HepG2 (cell line): Measurements from ENCODE around the gene FANCE. TPM values are rescaled to one million over a fixed set of nuclear protein-coding genes. Genes with fewer than 3 reads are reported as not detected.

Experiments used
- ATF3 ChIP-seq: sonication (generic); formaldehyde crosslinking; IDR thresholded peaks from 2 replicates; pipeline ENCODE4 v1.4.0; 2020; ENCODE audit warnings: missing genetic modification reagents
- BATF2 ChIP-seq: sonication (generic); formaldehyde crosslinking; IDR thresholded peaks from 2 replicates; pipeline ENCODE4 v1.8.0; 2022; ENCODE audit warnings: mild to moderate bottlenecking, missing genetic modification reagents, moderate library complexity
- CBX1 ChIP-seq: IDR thresholded peaks from one replicate; pipeline ENCODE4 v1.6.1; 2016; ENCODE audit warnings: antibody characterized with exemption, low read depth
- CSRNP2 ChIP-seq: sonication (generic); formaldehyde crosslinking; conservative IDR thresholded peaks from 2 replicates; pipeline ENCODE4 v1.8.0; 2022; ENCODE audit warnings: low read depth, missing genetic modification reagents
- FLYWCH1 ChIP-seq: sonication (generic); formaldehyde crosslinking; IDR thresholded peaks from 2 replicates; pipeline ENCODE4 v1.8.1; 2023; ENCODE audit warnings: mild to moderate bottlenecking, missing genetic modification reagents
- GMEB2 ChIP-seq: IDR thresholded peaks from 2 replicates; pipeline ENCODE4 v1.6.1; 2016; ENCODE audit warnings: missing biosample characterization, missing genetic modification reagents, low read depth
- GPN1 ChIP-seq: sonication (generic); formaldehyde crosslinking; IDR thresholded peaks from 2 replicates; pipeline ENCODE4 v1.5.1; 2020; ENCODE audit warnings: missing genetic modification reagents, borderline replicate concordance
- HES4 ChIP-seq: sonication (generic); formaldehyde crosslinking; IDR thresholded peaks from 2 replicates; pipeline ENCODE4 v1.9.0; 2021; ENCODE audit warnings: mild to moderate bottlenecking, missing genetic modification reagents, borderline replicate concordance
- IRF9 ChIP-seq: sonication (generic); formaldehyde crosslinking; IDR thresholded peaks from 2 replicates; pipeline ENCODE4 v1.8.0; 2022; ENCODE audit warnings: missing genetic modification reagents, mild to moderate bottlenecking, borderline replicate concordance
- KDM6A ChIP-seq: IDR thresholded peaks from 2 replicates; pipeline ENCODE4 v1.6.1; 2016; ENCODE audit warnings: low read depth
- SMAD9 ChIP-seq: sonication (generic); formaldehyde crosslinking; IDR thresholded peaks from 2 replicates; pipeline ENCODE4 v1.5.1; 2020; ENCODE audit warnings: mild to moderate bottlenecking, missing genetic modification reagents
- SP1 ChIP-seq, 2 experiments: fragments of 450-650 bp in 1 of 2; sonication (generic) in 1 of 2; formaldehyde crosslinking in 1 of 2; IDR thresholded peaks; 2 replicates each; pipeline versions ENCODE4 v1.4.0 to v1.6.1; 2016 to 2020; ENCODE audit warnings: missing genetic modification reagents in 1 of 2
- SRSF4 ChIP-seq: fragments of 200-400 bp; formaldehyde crosslinking; IDR thresholded peaks from one replicate; pipeline ENCODE4 v1.6.1; 2018; ENCODE audit warnings: mild to moderate bottlenecking, low read depth, low read length, moderate library complexity; ENCODE audit not compliant: poor library complexity, severe bottlenecking
- ZBTB20 ChIP-seq: sonication (generic); formaldehyde crosslinking; IDR thresholded peaks from 2 replicates; pipeline ENCODE4 v1.8.1; 2023; ENCODE audit warnings: missing genetic modification reagents, low read depth, mild to moderate bottlenecking, borderline replicate concordance
- ZNF232 ChIP-seq: sonication (generic); formaldehyde crosslinking; IDR thresholded peaks from 2 replicates; pipeline ENCODE4 v1.4.0; 2020; ENCODE audit warnings: missing genetic modification reagents, borderline replicate concordance
- ZNF33A ChIP-seq: sonication (generic); formaldehyde crosslinking; IDR thresholded peaks from 2 replicates; pipeline ENCODE4 v1.5.1; 2020; ENCODE audit warnings: missing genetic modification reagents, mild to moderate bottlenecking, moderate library complexity, borderline replicate concordance
- ZNF354B ChIP-seq: sonication (generic); formaldehyde crosslinking; IDR thresholded peaks from 2 replicates; pipeline ENCODE4 v1.8.0; 2022; ENCODE audit warnings: mild to moderate bottlenecking, missing genetic modification reagents
- ZNF563 ChIP-seq: sonication (generic); formaldehyde crosslinking; IDR thresholded peaks from 2 replicates; pipeline ENCODE4 v1.8.0; 2022; ENCODE audit warnings: mild to moderate bottlenecking, moderate library complexity, missing genetic modification reagents
- ZNF589 ChIP-seq: sonication (generic); formaldehyde crosslinking; conservative IDR thresholded peaks from 2 replicates; pipeline ENCODE4 v1.8.0; 2022; ENCODE audit warnings: mild to moderate bottlenecking, moderate library complexity, missing genetic modification reagents
- ZNF800 ChIP-seq: sonication (generic); formaldehyde crosslinking; IDR thresholded peaks from 2 replicates; pipeline ENCODE4 v1.4.0; 2020; ENCODE audit warnings: missing genetic modification reagents
- ZNF878 ChIP-seq: sonication (generic); formaldehyde crosslinking; IDR thresholded peaks from 2 replicates; pipeline ENCODE4 v1.8.1; 2023; ENCODE audit warnings: mild to moderate bottlenecking, missing genetic modification reagents, moderate library complexity
- polyA plus RNA-seq, 8 experiments: library from polyadenylated mRNA; depleted of rRNA in 3 of 8; stranded (reverse) in 7 of 8; unstranded in 1 of 8; fragments of >200 nt; fragmentation: Illumina TruSeq in 4 of 8; extraction: Trizol in 4 of 8; gene quantifications; 2 replicates each; pipeline versions ENCODE4 v1.2.1 to v1.2.3, GENCODE V29; 2011 to 2016; ENCODE audit warnings: low read depth in 4 of 8, missing spikeins in 1 of 8, mixed read lengths in 1 of 8; ENCODE audit not compliant: insufficient read depth in 1 of 8
- total RNA-seq, 5 experiments: library from RNA; depleted of rRNA; stranded (reverse); fragments of >200 nt; fragmentation: Illumina TruSeq; extraction: Trizol; gene quantifications; 2 replicates each; pipeline ENCODE4 v1.2.3, GENCODE V29; 2016; ENCODE audit warnings: low read depth in 1 of 5

Gene FANCE
- total and polyA plus RNA-seq, 2 of the 13 experiments (the other 11 are each of a cell fraction or from before 2014, with no cell fraction given) = 7.1 to 11.2 TPM

- TF ChIP-seq FLYWCH1 (CRISPR knock-in tag) = no peak
- no peak for TF ChIP-seq SP1 (IDR thresholded peaks at IDR 0.05)
- TF ChIP-seq SP1 (CRISPR knock-in tag; IDR thresholded peaks at IDR 0.05) = peak; percentile 96
- TF ChIP-seq SRSF4 = no peak
- TF ChIP-seq CBX1 = no peak
- no peak for TF ChIP-seq ZNF232
- TF ChIP-seq ZNF563 (CRISPR knock-in tag) = peak; percentile 72
- no peak for TF ChIP-seq ZNF589 (CRISPR knock-in tag)
- no peak for TF ChIP-seq KDM6A (CRISPR knock-in tag)
- peak; percentile 95 for TF ChIP-seq ZNF800 (CRISPR knock-in tag)
- TF ChIP-seq IRF9 = peak; percentile 86; the same call in 1 of the 2 replicates
- TF ChIP-seq ZNF354B = peak; percentile 84; the same call in 1 of the 2 replicates
- no peak for TF ChIP-seq SMAD9 (CRISPR knock-in tag)
- peak; percentile 69; the same call in 1 of the 2 replicates for TF ChIP-seq HES4 (CRISPR knock-in tag)
- no peak for TF ChIP-seq BATF2
- TF ChIP-seq ATF3 = no peak
- TF ChIP-seq CSRNP2 (CRISPR knock-in tag) = no peak
- TF ChIP-seq ZNF33A (CRISPR knock-in tag) = no peak
- no peak for TF ChIP-seq ZNF878
- TF ChIP-seq ZBTB20 = 0 out of 2 replicates have a peak, but pooled peaks have one; percentile 44
- peak; percentile 66 for TF ChIP-seq GMEB2 (CRISPR knock-in tag)
- TF ChIP-seq GPN1 (CRISPR knock-in tag) = no peak
Measured at GRCh38 chr6:35452183-35453090, at the start of gene FANCE (continued).
